Measurements from ENCODE around the gene NSMCE1. TPM values are rescaled to one million over a fixed set of nuclear protein-coding genes. Genes with fewer than 3 reads are reported as not detected.

The NSMCE1 gene
- total and polyA plus RNA-seq, 2 donors (not counting 1 experiment from before 2014, with no cell fraction given), result 29.0 to 61.9 TPM

DNA sequence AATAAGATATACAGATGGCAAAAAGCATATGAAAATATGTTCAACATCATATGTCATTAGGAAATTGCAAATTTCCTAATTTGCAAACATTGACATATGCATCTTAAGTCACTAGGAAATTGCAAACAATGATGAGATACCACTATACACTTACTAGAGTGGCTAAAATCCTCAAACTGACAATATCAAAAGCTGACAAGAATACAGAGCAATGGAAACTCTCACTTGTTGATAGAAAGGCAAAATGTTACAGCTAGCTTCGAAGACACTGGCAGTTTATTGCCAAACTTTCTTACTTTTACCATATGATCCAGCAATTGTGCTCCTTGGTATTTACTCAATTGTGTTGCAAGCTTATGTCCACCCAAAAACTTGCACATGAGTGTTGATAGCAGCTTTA is 40.2 kb upstream of the NSMCE1 start:
- DNase-seq (no peak), ATAC-seq (ENCODE audit: low read depth) (no peak)
- H3K27me3 Mint-ChIP-seq, result no peaks in the 10 kb centered on the region
- H3K4me3 Mint-ChIP-seq, result no peak overlapping the region
- peaks cover 15% of the 10 kb centered on the region for H3K79me2 ChIP-seq (ENCODE audit: control insufficient read depth, insufficient read depth, low read length)
- ChIA-PET CTCF (no interaction called here), POLR2A (interaction anchor here (0.6 kb wide), 1 partner anchor 48 kb away, joined by 3 read pairs; no protein-coding TSS in a partner anchor)
- no peak overlapping the region for H2AFZ ChIP-seq (ENCODE audit: insufficient read depth, low read depth, low read length, poor library complexity, severe bottlenecking)
- TF ChIP-seq CTCF (IDR thresholded peaks at IDR 0.05), result no peak
- no peak for TF ChIP-seq EZH2 (IDR thresholded peaks at IDR 0.05; ENCODE audit: borderline replicate concordance, insufficient read depth, low read depth, low read length, poor library complexity, severe bottlenecking)
- no peaks in the 10 kb centered on the region for H3K9me3 ChIP-seq (ENCODE audit: control extremely low read depth in 1 of 3, control insufficient read depth in 2 of 3, insufficient read depth in 1 of 3, low read length in 2 of 3)
- no peak overlapping the region for H3K27ac ChIP-seq (ENCODE audit: low read length in 2 of 2)
- peaks cover 51% of the 10 kb centered on the region for H3K4me1 Mint-ChIP-seq
- no peaks in the 10 kb centered on the region for H4K20me1 ChIP-seq (ENCODE audit: control insufficient read depth, insufficient read depth, low read length, poor library complexity, severe bottlenecking)
- H3K4me2 ChIP-seq (replicated peaks; ENCODE audit: low read depth, low read length, poor library complexity, severe bottlenecking), result no peak overlapping the region
- no peaks in the 10 kb centered on the region for H3K27me3 ChIP-seq (replicated peaks in 1 of 4; ENCODE audit: control extremely low read depth in 1 of 4, control insufficient read depth in 3 of 4, insufficient read depth in 4 of 4, low read length in 3 of 4)
- H3K9me3 Mint-ChIP-seq (ENCODE audit: insufficient read depth), result peaks cover 8% of the 10 kb centered on the region
- H3K4me1 ChIP-seq (ENCODE audit: control insufficient read depth in 2 of 2, insufficient read depth in 2 of 2, low read length in 2 of 2), result peaks cover 31 to 33% of the 10 kb centered on the region in 2 donors
- intact Hi-C loops (cut with micrococcal nuclease), result no loop called here
- H3K36me3 ChIP-seq (replicated peaks in 1 of 2; ENCODE audit: control extremely low read depth in 1 of 2, control insufficient read depth in 1 of 2, extremely low read depth in 1 of 2, insufficient read depth in 2 of 2, low read length in 1 of 2), result no peaks in the 10 kb centered on the region
- no CpG with 5 or more reads among the region's 1 CpG for WGBS (ENCODE audit: insufficient coverage)
- H3K4me3 ChIP-seq (ENCODE audit: control extremely low read depth in 1 of 5, extremely low read depth in 1 of 5, insufficient read depth in 1 of 5, low read depth in 2 of 5, low read length in 4 of 5), result no peak overlapping the region
- peak overlapping the region; percentile 4 for H3K27ac Mint-ChIP-seq
- H3K9ac ChIP-seq (ENCODE audit: low read length), result no peak overlapping the region

DNA sequence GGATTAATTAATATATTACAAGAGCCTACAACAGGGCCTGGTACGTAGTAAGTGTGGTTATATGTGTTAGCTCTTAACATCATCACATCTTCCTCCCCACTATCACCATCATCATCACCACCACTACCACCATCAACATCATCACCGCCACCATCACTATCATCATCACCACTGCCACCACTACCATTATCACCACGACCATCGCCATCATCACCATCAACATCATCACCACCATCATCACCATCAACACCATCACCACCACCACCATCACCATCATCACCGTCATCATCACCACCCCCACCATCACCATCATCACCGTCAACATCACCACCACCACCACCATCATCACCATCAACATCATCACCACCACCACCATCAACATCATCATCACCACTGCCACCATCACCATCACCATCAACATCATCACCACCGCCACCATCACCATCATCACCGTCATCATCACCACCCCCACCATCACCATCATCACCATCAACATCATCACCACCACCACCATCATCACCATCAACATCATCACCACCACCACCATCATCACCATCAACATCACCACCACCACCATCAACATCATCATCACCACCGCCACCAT is 37.4 kb upstream of the NSMCE1 start:
- H3K4me1 Mint-ChIP-seq, result peaks cover 57% of the 10 kb centered on the region

More for the DNA sequence above, 37.4 kb upstream of the NSMCE1 start:
- no peak overlapping the region for H3K4me3 Mint-ChIP-seq
- H3K27me3 Mint-ChIP-seq, result no peaks in the 10 kb centered on the region
- peak overlapping the region in 1 of 2 donors; percentile 74 for H3K27ac ChIP-seq (ENCODE audit: low read length in 2 of 2)
- over 99% methylated on average over 7 of the region's 9 CpGs for WGBS (ENCODE audit: insufficient coverage)
- intact Hi-C loops (cut with micrococcal nuclease), result no loop called here
- H3K36me3 ChIP-seq (replicated peaks in 1 of 2; ENCODE audit: control extremely low read depth in 1 of 2, control insufficient read depth in 1 of 2, extremely low read depth in 1 of 2, insufficient read depth in 2 of 2, low read length in 1 of 2), result no peaks in the 10 kb centered on the region
- H3K9ac ChIP-seq (ENCODE audit: low read length), result no peak overlapping the region
- no peaks in the 10 kb centered on the region for H3K27me3 ChIP-seq (replicated peaks in 1 of 4; ENCODE audit: control extremely low read depth in 1 of 4, control insufficient read depth in 3 of 4, insufficient read depth in 4 of 4, low read length in 3 of 4)
- no peak overlapping the region for H3K4me2 ChIP-seq (replicated peaks; ENCODE audit: low read depth, low read length, poor library complexity, severe bottlenecking)
- no peaks in the 10 kb centered on the region for H3K9me3 ChIP-seq (ENCODE audit: control extremely low read depth in 1 of 3, control insufficient read depth in 2 of 3, insufficient read depth in 1 of 3, low read length in 2 of 3)
- ATAC-seq (ENCODE audit: low read depth) (no peak), DNase-seq (no peak)
- TF ChIP-seq CTCF (IDR thresholded peaks at IDR 0.05) (no peak), EZH2 (IDR thresholded peaks at IDR 0.05; ENCODE audit: borderline replicate concordance, insufficient read depth, low read depth, low read length, poor library complexity, severe bottlenecking) (no peak)
- peaks cover 8% of the 10 kb centered on the region for H3K9me3 Mint-ChIP-seq (ENCODE audit: insufficient read depth)
- ChIA-PET POLR2A (interaction anchor here (0.7 to 0.8 kb wide), 2 partner anchors 10 to 69 kb away, joined by 3 read pairs; no protein-coding TSS in a partner anchor), CTCF (no interaction called here)
- H3K4me3 ChIP-seq (ENCODE audit: control extremely low read depth in 1 of 5, extremely low read depth in 1 of 5, insufficient read depth in 1 of 5, low read depth in 2 of 5, low read length in 4 of 5), result no peak overlapping the region
- H4K20me1 ChIP-seq (ENCODE audit: control insufficient read depth, insufficient read depth, low read length, poor library complexity, severe bottlenecking), result no peaks in the 10 kb centered on the region
- no peak overlapping the region for H3K27ac Mint-ChIP-seq
- H3K4me1 ChIP-seq (ENCODE audit: control insufficient read depth in 2 of 2, insufficient read depth in 2 of 2, low read length in 2 of 2), result peaks cover 45 to 52% of the 10 kb centered on the region in 2 donors
- H2AFZ ChIP-seq (ENCODE audit: insufficient read depth, low read depth, low read length, poor library complexity, severe bottlenecking), result no peak overlapping the region
- H3K79me2 ChIP-seq (ENCODE audit: control insufficient read depth, insufficient read depth, low read length), result no peaks in the 10 kb centered on the region

Measured in B cell (primary cell).